GM19438 (cell line): Measurements from ENCODE around the gene MUC22.

Experiments
- ATAC-seq: cut with Tn5 transposase; IDR thresholded peaks from one replicate; pipeline ENCODE4 v1.9.1; 2021; ENCODE audit warnings: low read depth; ENCODE audit not compliant: unreplicated experiment

MUC22 gene

DNA sequence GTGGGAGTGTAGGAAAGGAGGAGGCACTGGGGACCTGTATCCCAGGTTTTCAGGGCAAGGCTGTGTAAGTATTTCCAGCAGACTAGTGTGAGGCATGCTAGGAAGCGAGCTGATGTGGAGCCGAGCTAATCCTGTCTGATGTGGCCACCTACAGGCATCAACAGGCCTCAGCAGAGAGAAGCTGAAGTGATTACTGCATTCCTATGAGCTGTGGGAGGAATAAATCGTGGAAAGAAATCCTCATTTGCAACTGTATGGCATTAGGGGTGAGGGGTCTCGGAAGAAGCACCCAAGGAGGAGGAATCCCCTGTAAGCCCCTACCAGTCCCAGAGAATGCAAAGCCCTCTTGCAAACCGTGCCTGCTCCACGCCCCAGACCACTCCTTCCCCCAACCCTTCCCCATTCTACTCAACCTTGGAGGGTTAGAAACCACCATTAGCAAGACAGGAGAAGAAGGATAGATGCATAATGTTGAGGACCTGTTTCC, 60.5 kb downstream of the MUC22 start:
- no peak for ATAC-seq

DNA sequence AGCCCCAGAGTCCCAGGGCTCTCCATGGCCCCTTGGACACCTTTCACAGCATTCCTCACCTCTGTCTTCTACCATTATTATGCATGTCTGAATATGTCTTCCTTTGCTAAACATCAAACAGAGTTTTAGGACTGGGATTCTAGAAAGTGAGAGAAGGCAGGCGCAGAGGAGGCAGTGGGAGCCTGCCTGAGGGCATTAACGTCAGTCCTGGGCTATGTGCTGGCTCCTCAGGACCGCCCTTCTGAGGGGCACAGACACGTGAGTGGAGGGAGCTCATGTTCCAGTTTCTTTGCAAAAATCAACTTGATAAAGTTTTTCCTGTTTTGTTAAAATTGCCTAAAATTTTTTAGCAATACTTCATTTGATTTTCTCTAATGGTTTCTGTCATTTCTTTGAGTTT, 64.1 kb downstream of the MUC22 start:
- no peak for ATAC-seq

DNA sequence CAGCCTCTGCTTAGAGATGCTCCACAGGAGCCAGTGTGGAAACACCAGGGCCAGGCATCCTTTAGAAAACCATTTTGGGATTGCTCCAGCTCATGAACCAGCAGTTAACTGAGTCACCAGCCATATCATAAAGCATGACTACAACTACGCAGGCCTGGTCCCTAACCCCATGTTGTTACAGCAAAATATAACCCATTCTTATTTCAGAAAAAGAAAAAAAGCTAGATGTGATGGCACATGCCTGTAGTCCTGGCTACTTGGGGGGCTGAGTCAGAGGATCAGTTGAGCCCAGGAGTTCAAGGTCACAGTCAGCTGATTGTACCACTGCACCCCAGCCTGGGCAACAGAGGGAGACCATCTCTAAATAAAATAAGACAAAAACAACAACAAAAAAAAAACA, 65.3 kb downstream of the MUC22 start:
- ATAC-seq: no peak

DNA sequence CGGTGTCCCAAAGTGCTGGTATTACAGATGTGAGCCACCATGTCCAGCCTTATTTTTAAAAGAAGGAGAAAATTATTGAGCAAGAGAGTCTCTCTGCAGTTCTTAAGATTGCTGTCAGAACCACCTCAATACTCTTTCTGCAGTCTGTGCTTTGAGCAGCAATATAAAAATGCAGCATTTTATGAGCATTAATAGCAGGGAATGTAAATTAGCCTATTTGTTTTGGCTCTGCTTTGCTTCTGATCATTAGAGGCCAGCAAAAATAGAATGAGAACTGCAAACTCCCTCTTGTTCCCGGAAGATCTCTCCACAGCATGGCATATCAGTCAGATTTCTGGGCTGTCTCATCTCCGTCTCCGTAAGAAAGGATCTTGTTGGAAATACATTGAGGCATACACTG, 66.3 kb downstream of the MUC22 start:
- ATAC-seq: no peak

DNA sequence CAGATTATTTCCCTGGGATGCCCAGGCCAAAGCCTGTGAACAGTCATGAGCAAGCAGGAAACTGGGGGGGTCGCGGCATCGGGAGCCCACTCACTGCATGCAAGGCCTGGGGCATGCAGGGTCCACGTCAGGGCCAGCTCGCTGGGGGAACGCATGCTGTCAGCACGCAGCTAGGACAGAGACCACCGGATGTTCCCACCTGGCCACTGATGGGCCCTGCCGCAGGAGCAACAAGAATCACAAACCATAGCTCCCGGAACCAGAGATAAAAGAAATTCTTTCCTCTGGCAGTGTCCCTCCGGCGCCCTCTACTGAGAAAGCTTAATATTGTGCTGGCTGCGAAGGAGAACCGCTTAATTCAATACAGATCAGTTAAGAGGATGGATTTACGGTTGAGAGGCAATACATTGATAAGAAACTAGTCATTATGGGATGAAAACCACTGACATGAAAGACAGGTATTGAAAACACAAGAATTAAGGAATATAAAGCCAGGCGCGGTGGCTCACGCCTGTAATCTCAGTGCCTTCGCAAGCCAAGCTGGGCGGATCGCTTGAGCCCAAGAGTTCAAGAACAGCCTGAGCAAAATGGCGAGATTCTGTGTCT, 69.5 kb downstream of the MUC22 start:
- ATAC-seq: no peak

DNA sequence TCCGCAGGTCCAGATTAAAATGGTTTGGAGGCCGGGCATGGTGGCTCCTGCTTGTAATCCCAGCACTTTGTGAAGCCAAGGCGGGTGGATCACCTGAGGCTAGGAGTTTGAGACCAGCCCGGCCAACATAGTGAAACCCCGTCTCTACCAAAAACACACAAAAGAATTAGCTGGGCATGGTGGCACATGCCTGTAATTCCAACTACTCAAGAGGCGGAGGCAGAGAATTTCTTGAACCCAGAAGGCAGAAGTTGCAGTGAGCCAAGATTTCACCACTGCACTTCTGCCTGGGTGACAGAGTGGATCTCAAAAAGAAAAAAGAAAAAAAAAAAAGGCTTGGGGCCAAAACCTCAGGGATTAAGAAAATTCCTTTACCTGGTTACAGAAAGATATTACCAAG, 71.6 kb downstream of the MUC22 start:
- ATAC-seq: no peak

DNA sequence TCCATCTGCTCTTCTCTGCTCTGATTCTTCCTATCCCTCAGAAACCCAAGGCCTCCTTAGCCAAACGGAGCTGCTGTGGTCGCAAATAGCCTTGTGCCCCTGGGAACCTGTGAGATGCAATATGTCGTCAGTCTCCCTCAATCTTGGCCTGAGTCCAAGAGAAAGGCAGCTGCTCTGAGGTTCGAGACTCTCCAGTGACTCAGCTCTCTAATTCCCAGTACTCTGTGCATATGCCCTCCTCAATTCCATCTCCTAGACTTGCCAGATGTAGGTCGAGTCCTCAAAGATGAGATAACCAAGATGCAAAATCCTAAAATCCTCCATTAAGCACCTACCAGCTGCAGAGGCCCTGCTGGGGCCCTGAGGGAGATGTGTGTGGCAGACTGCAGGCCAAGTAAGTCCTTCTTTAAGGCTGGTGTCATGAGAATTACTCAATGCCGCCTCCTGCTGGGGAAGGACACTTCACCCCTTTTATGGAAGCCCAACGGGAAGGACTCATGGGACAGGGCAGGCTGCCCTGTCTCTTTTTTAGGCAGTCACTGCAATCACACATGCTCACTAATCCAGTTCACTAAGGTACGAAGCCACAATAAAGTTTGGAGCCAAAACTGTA, 73.6 kb downstream of the MUC22 start:
- ATAC-seq: no peak
